T-helper 2 cell treated with Interferon-gamma antibody and Interleukin-4, amounts not matched to agents 5 μg/mL and 100 μg/mL, for 36 hours (primary cell): ENCODE results near the gene EFCAB13.

Source experiments
- DNase-seq: peaks from one replicate; pipeline ENCODE4 v3.0.0; 2021; ENCODE audit warnings: low spot score
- H3K27ac Mint-ChIP-seq: one replicate; pipeline ENCODE4 v1.8.0; 2021; ENCODE audit warnings: mild to moderate bottlenecking, mixed read lengths
- H3K27me3 Mint-ChIP-seq: one replicate; pipeline ENCODE4 v1.8.0; 2021; ENCODE audit warnings: low read depth, mixed read lengths
- H3K36me3 Mint-ChIP-seq: one replicate; pipeline ENCODE4 v1.8.0; 2021; ENCODE audit warnings: low read depth, mixed read lengths
- H3K4me1 Mint-ChIP-seq: one replicate; pipeline ENCODE4 v1.8.0; 2021; ENCODE audit warnings: low read depth, mixed read lengths
- H3K4me3 Mint-ChIP-seq: one replicate; pipeline ENCODE4 v1.8.0; 2022; ENCODE audit warnings: mild to moderate bottlenecking, moderate library complexity, mixed read lengths
- H3K9me3 Mint-ChIP-seq: one replicate; pipeline ENCODE4 v1.8.0; 2021; ENCODE audit warnings: mixed read lengths

Gene EFCAB13

GRCh38 chr17:47286198-47286914, 37.4 kb upstream of the EFCAB13 start:
- Mint-ChIP-seq H3K4me3 (no peak overlapping the region), H3K4me1 (peaks cover 6% of the 10 kb centered on the region), H3K27me3 (peaks cover 13% of the 10 kb centered on the region), H3K9me3 (no peaks in the 10 kb centered on the region), H3K27ac (no peak overlapping the region), H3K36me3 (no peaks in the 10 kb centered on the region)
- DNase-seq, result no peak

- Mint-ChIP-seq H3K36me3 (no peaks in the 10 kb centered on the region), H3K27me3 (peaks cover 13% of the 10 kb centered on the region), H3K9me3 (no peaks in the 10 kb centered on the region), H3K4me1 (peaks cover 6% of the 10 kb centered on the region), H3K4me3 (no peak overlapping the region), H3K27ac (no peak overlapping the region)
- no peak for DNase-seq
Measured at GRCh38 chr17:47287068-47287467, 36.7 kb upstream of the EFCAB13 start.

GRCh38 chr17:47287639-47288038, 36.1 kb upstream of the EFCAB13 start:
- Mint-ChIP-seq H3K9me3 (no peaks in the 10 kb centered on the region), H3K4me1 (peaks cover 6% of the 10 kb centered on the region), H3K27me3 (peaks cover 13% of the 10 kb centered on the region), H3K36me3 (no peaks in the 10 kb centered on the region), H3K4me3 (no peak overlapping the region), H3K27ac (no peak overlapping the region)
- DNase-seq, result no peak

- DNase-seq, result no peak
- H3K36me3 Mint-ChIP-seq, result no peaks in the 10 kb centered on the region
- H3K9me3 Mint-ChIP-seq, result no peaks in the 10 kb centered on the region
- no peak overlapping the region for H3K27ac Mint-ChIP-seq
- H3K4me3 Mint-ChIP-seq, result no peak overlapping the region
- peaks cover 9% of the 10 kb centered on the region for H3K27me3 Mint-ChIP-seq
- peaks cover 6% of the 10 kb centered on the region for H3K4me1 Mint-ChIP-seq
Measured at GRCh38 chr17:47288531-47289116, 35.1 kb upstream of the EFCAB13 start.

GRCh38 chr17:47289302-47289701, 34.5 kb upstream of the EFCAB13 start:
- no peaks in the 10 kb centered on the region for H3K9me3 Mint-ChIP-seq
- H3K27me3 Mint-ChIP-seq, result peaks cover 7% of the 10 kb centered on the region
- no peak overlapping the region for H3K27ac Mint-ChIP-seq
- H3K4me1 Mint-ChIP-seq, result peaks cover 6% of the 10 kb centered on the region
- H3K4me3 Mint-ChIP-seq, result no peak overlapping the region
- no peaks in the 10 kb centered on the region for H3K36me3 Mint-ChIP-seq
- no peak for DNase-seq

GRCh38 chr17:47290870-47291241, 32.9 kb upstream of the EFCAB13 start:
- no peak overlapping the region for H3K27ac Mint-ChIP-seq
- H3K9me3 Mint-ChIP-seq, result no peaks in the 10 kb centered on the region
- peaks cover 6% of the 10 kb centered on the region for H3K4me1 Mint-ChIP-seq
- no peak for DNase-seq
- peaks cover 5% of the 10 kb centered on the region for H3K27me3 Mint-ChIP-seq
- no peak overlapping the region for H3K4me3 Mint-ChIP-seq
- H3K36me3 Mint-ChIP-seq, result no peaks in the 10 kb centered on the region

- Mint-ChIP-seq H3K4me3 (no peak overlapping the region), H3K36me3 (no peaks in the 10 kb centered on the region), H3K4me1 (peaks cover 2% of the 10 kb centered on the region), H3K27ac (no peak overlapping the region), H3K9me3 (no peaks in the 10 kb centered on the region), H3K27me3 (peaks cover 5% of the 10 kb centered on the region)
- no peak for DNase-seq
Measured at GRCh38 chr17:47291242-47291873, 32.4 kb upstream of the EFCAB13 start.

GRCh38 chr17:47292206-47292605, 31.5 kb upstream of the EFCAB13 start:
- Mint-ChIP-seq H3K9me3 (no peaks in the 10 kb centered on the region), H3K27ac (no peak overlapping the region), H3K27me3 (peaks cover 5% of the 10 kb centered on the region), H3K36me3 (no peaks in the 10 kb centered on the region), H3K4me3 (no peak overlapping the region), H3K4me1 (no peaks in the 10 kb centered on the region)
- DNase-seq, result no peak

GRCh38 chr17:47295037-47295873, 28.5 kb upstream of the EFCAB13 start:
- Mint-ChIP-seq H3K27ac (no peak overlapping the region), H3K4me3 (no peak overlapping the region), H3K4me1 (peaks cover 3% of the 10 kb centered on the region), H3K27me3 (peaks cover 2% of the 10 kb centered on the region), H3K9me3 (no peaks in the 10 kb centered on the region), H3K36me3 (no peaks in the 10 kb centered on the region)
- no peak for DNase-seq

- no peaks in the 10 kb centered on the region for H3K27me3 Mint-ChIP-seq
- H3K4me3 Mint-ChIP-seq, result no peak overlapping the region
- H3K9me3 Mint-ChIP-seq, result no peaks in the 10 kb centered on the region
- peaks cover 9% of the 10 kb centered on the region for H3K4me1 Mint-ChIP-seq
- no peak for DNase-seq
- H3K27ac Mint-ChIP-seq, result no peak overlapping the region
- H3K36me3 Mint-ChIP-seq, result no peaks in the 10 kb centered on the region
Measured at GRCh38 chr17:47295874-47296255, 27.9 kb upstream of the EFCAB13 start.

- H3K27ac Mint-ChIP-seq, result no peak overlapping the region
- DNase-seq, result no peak
- H3K36me3 Mint-ChIP-seq, result no peaks in the 10 kb centered on the region
- peaks cover 19% of the 10 kb centered on the region for H3K4me1 Mint-ChIP-seq
- no peaks in the 10 kb centered on the region for H3K27me3 Mint-ChIP-seq
- H3K9me3 Mint-ChIP-seq, result no peaks in the 10 kb centered on the region
- H3K4me3 Mint-ChIP-seq, result no peak overlapping the region
Measured at GRCh38 chr17:47297661-47298400, 25.9 kb upstream of the EFCAB13 start.

- Mint-ChIP-seq H3K9me3 (no peaks in the 10 kb centered on the region), H3K4me3 (no peak overlapping the region), H3K27me3 (no peaks in the 10 kb centered on the region), H3K4me1 (peaks cover 19% of the 10 kb centered on the region), H3K27ac (no peak overlapping the region), H3K36me3 (no peaks in the 10 kb centered on the region)
- DNase-seq, result no peak
Measured at GRCh38 chr17:47298712-47299111, 25.0 kb upstream of the EFCAB13 start.

- Mint-ChIP-seq H3K36me3 (no peaks in the 10 kb centered on the region), H3K4me3 (no peak overlapping the region), H3K27me3 (no peaks in the 10 kb centered on the region), H3K27ac (no peak overlapping the region), H3K9me3 (no peaks in the 10 kb centered on the region), H3K4me1 (peaks cover 19% of the 10 kb centered on the region)
- DNase-seq, result no peak
Measured at GRCh38 chr17:47299239-47299910, 24.4 kb upstream of the EFCAB13 start.
